Effector memory CD4-positive, alpha-beta T cell (primary cell): ENCODE measurements around the gene CPLX1.

Source experiments
- DNase-seq, 3 donors: peaks; one replicate each; pipeline ENCODE4 v3.0.0-alpha.2; 2020
- H3K27ac ChIP-seq: 2 replicates; pipeline ENCODE4 v1.7.0; 2013; ENCODE audit warnings: mild to moderate bottlenecking, low read length, moderate library complexity; ENCODE audit not compliant: insufficient read depth, poor library complexity, severe bottlenecking
- H3K27me3 ChIP-seq: replicated peaks from 2 replicates; pipeline ENCODE4 v1.7.0; 2013; ENCODE audit warnings: mild to moderate bottlenecking, low read length; ENCODE audit not compliant: insufficient read depth, control insufficient read depth, poor library complexity, severe bottlenecking
- H3K36me3 ChIP-seq: 2 replicates; pipeline ENCODE4 v1.7.0; 2013; ENCODE audit warnings: mild to moderate bottlenecking, low read length, moderate library complexity; ENCODE audit not compliant: control insufficient read depth, insufficient read depth
- H3K4me1 ChIP-seq: 2 replicates; pipeline ENCODE4 v1.7.0; 2013; ENCODE audit warnings: low read length, mild to moderate bottlenecking; ENCODE audit not compliant: control insufficient read depth, insufficient read depth, poor library complexity, severe bottlenecking
- H3K4me3 ChIP-seq: 2 replicates; pipeline ENCODE4 v1.7.0; 2013; ENCODE audit warnings: low read length, low read depth, mild to moderate bottlenecking; ENCODE audit not compliant: insufficient read depth, poor library complexity, severe bottlenecking
- H3K9me3 ChIP-seq: 2 replicates; pipeline ENCODE4 v1.7.0; 2013; ENCODE audit warnings: mild to moderate bottlenecking, low read length, moderate library complexity; ENCODE audit not compliant: control insufficient read depth

The CPLX1 gene

GRCh38 chr4:845836-846251 lies 19.9 kb upstream of the CPLX1 start:
- H3K9me3 ChIP-seq = no peaks in the 10 kb centered on the region
- no peaks in the 10 kb centered on the region for H3K4me1 ChIP-seq
- DNase-seq = no peak
- no peaks in the 10 kb centered on the region for H3K27me3 ChIP-seq
- H3K4me3 ChIP-seq = no peak overlapping the region
- peaks cover 17% of the 10 kb centered on the region for H3K36me3 ChIP-seq
- no peak overlapping the region for H3K27ac ChIP-seq

DNA sequence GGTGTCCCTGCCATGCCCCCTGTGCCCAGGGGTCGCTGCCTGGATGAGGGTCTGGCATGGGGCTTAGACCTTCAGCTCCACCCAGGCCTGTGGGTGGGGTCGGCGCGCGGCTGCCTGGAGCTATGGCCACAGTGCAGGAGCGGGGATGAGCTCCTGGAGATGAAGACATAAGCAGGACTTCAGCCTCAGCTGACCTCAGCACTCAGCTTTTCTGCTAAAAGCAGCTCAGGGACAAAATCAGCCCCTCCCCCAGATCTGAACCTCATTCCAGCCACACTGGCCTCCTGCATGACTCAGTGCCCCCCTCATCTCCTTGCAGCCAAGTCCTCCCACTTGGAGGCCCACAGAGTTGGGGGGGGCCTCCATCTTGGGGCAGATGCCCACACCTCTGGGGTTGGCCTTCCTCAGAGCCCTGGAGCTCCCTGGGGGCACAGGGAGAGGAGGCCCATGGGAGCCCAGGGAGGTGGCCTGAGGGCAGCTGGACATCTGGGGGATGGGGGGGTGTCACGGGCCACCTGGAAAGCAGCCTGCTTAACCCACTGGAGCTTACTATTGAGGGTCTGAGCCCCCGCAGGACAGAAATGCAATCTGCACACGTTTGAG lies 19.4 kb upstream of the CPLX1 start:
- no peak overlapping the region for H3K4me3 ChIP-seq
- H3K27me3 ChIP-seq = no peaks in the 10 kb centered on the region
- no peaks in the 10 kb centered on the region for H3K9me3 ChIP-seq
- DNase-seq = no peak
- H3K27ac ChIP-seq = no peak overlapping the region
- H3K4me1 ChIP-seq = no peaks in the 10 kb centered on the region
- peaks cover 12% of the 10 kb centered on the region for H3K36me3 ChIP-seq

DNA sequence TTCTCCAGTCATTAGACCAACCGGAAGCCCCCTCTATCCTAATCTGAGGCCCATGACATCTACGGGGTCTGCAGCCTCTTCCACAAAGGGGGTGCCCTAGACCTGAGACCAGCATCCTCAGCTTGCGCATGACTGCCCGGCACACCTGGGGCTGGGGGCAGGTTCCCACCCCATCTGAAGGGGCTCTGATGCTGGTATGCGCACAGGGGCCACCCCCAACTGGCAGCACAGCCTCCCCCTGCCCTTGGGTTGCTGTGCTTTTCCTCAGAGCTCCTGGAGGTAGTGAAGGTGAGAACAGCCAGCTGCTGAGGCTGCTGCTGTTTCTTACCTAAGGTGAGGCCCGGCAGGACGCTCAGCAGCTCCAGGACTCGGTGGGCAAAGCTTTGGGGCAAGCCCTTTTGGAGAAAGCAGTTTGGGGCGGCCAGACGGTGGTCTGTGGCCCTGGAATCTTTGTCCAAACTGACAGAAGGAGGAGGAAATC lies 18.9 kb upstream of the CPLX1 start:
- H3K4me3 ChIP-seq = no peak overlapping the region

DNA sequence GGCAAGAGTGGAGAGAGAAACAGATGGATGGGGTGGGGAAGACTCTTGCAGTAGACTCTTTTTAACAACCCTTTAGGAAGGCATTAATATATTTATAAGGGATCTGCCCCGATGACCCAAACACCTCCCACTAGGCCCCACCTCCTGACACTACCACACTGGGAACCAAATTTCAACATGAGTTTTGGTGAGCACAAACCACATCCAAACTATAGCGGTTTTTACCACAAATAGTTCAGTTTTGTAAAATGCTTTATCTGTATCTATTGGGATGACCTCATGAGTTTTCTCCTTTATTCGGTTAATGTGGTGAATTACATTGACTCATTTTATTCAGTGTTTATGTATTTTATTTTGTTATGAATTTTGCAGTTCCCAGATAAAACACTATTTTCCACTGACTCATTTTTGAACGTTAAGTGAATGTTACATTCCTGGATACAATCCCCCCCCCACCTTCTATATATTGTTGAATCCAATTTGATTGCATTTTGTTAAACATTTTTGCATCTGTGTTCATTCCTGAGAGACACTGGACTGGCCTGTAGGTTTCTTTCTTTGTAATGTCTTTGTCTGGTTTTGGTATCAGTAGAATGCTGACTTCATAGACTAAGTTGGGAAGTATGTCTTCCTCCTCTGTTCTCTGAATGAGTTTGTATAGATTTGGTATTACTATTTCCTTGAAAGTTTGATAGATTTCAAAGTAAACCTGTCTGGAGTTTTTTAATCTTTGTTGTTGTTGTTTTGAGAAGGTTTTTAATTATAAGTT lies 13.9 kb upstream of the CPLX1 start:
- Histone ChIP-seq H3K4me3 (no peak overlapping the region), H3K36me3 (no peaks in the 10 kb centered on the region), H3K4me1 (no peaks in the 10 kb centered on the region), H3K27ac (no peak overlapping the region), H3K9me3 (no peaks in the 10 kb centered on the region), H3K27me3 (no peaks in the 10 kb centered on the region)
- DNase-seq = no peak

More for the DNA sequence above, 18.9 kb upstream of the CPLX1 start:
- DNase-seq = no peak
- Histone ChIP-seq H3K27me3 (no peaks in the 10 kb centered on the region), H3K4me1 (no peaks in the 10 kb centered on the region), H3K9me3 (no peaks in the 10 kb centered on the region), H3K27ac (no peak overlapping the region), H3K36me3 (peaks cover 6% of the 10 kb centered on the region)

GRCh38 chr4:837772-838171 lies 11.8 kb upstream of the CPLX1 start:
- Histone ChIP-seq H3K27ac (no peak overlapping the region), H3K9me3 (no peaks in the 10 kb centered on the region), H3K27me3 (no peaks in the 10 kb centered on the region), H3K4me3 (no peak overlapping the region), H3K36me3 (no peaks in the 10 kb centered on the region), H3K4me1 (no peaks in the 10 kb centered on the region)
- DNase-seq = no peak

DNA sequence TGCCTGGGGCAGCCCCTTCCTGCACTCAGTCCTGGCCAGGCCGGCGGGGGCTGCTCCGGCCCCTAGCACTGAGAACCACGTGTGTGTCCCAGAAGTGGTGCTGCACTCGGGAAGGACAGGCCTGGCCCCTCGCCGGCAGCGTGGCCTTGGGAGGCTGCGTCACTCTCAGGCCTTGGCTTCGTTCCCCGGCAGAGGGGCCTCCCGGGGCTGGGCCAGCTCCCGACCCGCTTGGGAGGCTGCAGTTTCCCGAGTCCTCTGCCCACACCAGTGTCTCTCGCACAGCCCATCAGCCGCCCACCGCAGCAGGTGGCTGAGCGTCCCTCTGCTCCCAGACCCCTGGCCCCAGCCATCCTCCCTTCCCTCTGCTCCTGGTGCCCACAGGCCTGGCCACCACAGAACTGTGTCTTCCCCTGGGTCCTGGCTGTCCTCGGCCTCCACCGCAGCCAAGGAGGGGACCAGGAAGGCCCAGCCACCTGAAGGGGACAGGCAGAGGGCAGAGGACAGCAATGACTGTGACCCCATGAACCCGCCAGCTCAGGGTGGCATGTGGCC lies 10.9 kb upstream of the CPLX1 start:
- Histone ChIP-seq H3K27me3 (no peaks in the 10 kb centered on the region), H3K4me1 (no peaks in the 10 kb centered on the region), H3K4me3 (no peak overlapping the region), H3K27ac (no peak overlapping the region), H3K36me3 (no peaks in the 10 kb centered on the region), H3K9me3 (no peaks in the 10 kb centered on the region)
- DNase-seq = no peak

GRCh38 chr4:836003-836511 lies 10.1 kb upstream of the CPLX1 start:
- Histone ChIP-seq H3K27me3 (no peaks in the 10 kb centered on the region), H3K27ac (no peak overlapping the region), H3K4me1 (no peaks in the 10 kb centered on the region), H3K36me3 (no peaks in the 10 kb centered on the region), H3K4me3 (no peak overlapping the region), H3K9me3 (no peaks in the 10 kb centered on the region)
- DNase-seq = no peak

DNA sequence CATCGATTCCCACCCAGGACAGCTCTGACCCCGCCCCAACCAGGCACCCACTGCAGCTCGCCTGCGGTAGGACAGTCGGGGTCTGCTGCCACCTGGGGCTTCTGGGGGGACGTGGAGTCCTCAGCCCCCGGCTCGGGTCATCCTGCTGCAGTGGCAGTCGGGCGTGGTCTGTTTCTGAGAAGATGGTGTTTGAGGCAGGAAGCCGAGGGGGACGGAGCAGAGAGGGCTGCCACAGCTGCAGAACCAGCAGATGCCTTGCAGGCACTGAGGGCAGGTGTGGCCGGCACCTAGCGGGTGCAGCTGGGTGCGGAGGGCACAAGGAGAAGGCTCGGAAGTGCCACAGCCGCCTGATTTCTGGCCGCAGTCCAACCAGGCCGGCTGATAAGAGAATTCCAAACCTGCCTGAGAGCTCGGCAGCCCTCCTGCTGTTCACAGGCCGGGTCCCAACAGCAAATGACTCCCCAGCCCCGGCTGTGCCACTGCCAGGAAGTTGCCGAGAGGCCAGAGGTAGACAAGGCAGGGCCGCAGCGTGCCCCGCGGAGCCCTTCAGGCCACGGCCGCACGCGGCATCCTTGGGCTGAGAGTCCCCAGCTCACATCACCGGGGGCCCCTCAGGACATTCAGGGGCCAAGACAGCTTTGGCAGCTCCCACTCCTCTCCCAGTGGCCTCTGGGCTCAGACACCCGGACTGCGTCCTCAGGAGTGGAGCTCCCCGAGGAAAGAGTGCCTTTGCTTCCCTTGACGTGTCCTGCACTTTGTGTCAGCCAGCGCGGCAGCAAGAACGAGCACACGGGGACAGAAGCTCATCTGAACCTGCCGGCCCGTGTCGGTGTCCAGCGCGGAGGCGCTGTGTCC lies 9.4 kb upstream of the CPLX1 start:
- Histone ChIP-seq H3K27ac (no peak overlapping the region), H3K4me3 (no peak overlapping the region), H3K36me3 (no peaks in the 10 kb centered on the region), H3K27me3 (no peaks in the 10 kb centered on the region), H3K9me3 (no peaks in the 10 kb centered on the region), H3K4me1 (no peaks in the 10 kb centered on the region)
- no peak for DNase-seq

DNA sequence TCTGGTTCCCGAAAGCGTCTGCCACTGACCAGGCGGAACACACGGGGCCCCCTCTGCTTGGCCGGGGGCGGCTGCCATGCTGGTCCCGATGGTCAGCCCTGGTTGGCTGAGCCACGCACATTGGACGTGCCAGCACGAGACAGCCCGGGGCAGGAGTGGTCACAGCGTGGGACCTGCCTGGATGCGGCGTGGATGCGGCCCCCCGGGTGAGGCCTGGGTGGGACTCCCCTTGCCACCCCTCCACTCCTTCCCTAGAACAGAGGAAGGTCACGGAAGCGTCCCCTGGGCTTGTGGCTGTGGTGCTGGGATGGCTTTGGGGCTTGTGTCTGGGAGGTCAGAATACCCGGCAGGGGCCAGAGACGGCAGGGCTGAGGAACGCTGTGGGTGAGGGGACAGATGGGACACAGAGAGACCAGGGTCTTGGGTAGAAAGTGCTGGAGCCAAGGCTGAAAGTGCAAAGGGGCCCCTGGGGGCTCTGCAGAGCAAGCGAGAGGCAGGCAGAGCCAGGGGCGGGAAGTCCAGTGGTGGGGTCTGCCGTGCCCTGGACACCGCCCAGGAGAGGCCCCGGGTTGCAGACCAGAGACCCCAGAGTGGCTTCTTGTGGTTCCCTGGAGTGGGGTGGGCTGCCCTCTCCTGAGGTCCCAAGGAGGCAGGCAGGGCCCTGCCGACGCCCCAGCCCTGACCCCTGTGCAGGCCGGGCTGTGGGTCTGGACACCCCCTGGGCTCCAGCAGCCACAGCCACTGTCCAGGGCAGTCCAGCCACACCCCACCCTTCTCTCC lies 8.6 kb upstream of the CPLX1 start:
- Histone ChIP-seq H3K4me3 (no peak overlapping the region), H3K36me3 (no peaks in the 10 kb centered on the region), H3K4me1 (no peaks in the 10 kb centered on the region), H3K27ac (no peak overlapping the region), H3K9me3 (no peaks in the 10 kb centered on the region), H3K27me3 (no peaks in the 10 kb centered on the region)
- DNase-seq = no peak
